H1 (cell line): ENCODE results near the gene RANBP17. TPM values are rescaled to one million over a fixed set of nuclear protein-coding genes. Genes with fewer than 3 reads are reported as not detected.

Source experiments
- CTCF ChIA-PET: fragments of 300-600 bp; sonication (Branson Sonifier 250); formaldehyde crosslinking; loops from one replicate; lab custom pipeline; 2021; ENCODE audit not compliant: partially characterized antibody; lab: Charles Lee
- POLR2A ChIA-PET: fragments of 300-600 bp; sonication (Branson Sonifier 250); formaldehyde crosslinking; loops from one replicate; lab custom pipeline; 2021; ENCODE audit warnings: inconsistent platforms; ENCODE audit not compliant: partially characterized antibody; lab: Charles Lee
- DNase-seq, 2 experiments: peaks; one replicate each; pipeline versions ENCODE4 v3.0.0 to v3.0.0-alpha.2; 2010 to 2022; ENCODE audit warnings: low spot score in 2 of 2, low read depth in 1 of 2, mixed read lengths in 1 of 2
- FAIRE-seq: peaks from 2 replicates; lab custom pipeline; 2011; peaks lifted over from hg19 to GRCh38; lab: Jason Lieb, UNC
- H2AFZ ChIP-seq: 2 replicates; pipeline ENCODE4 v1.8.1; 2012; ENCODE audit warnings: low read length, inconsistent platforms
- H2AK5ac ChIP-seq: 2 replicates; pipeline ENCODE4 v1.6.1; 2013; ENCODE audit warnings: low read depth, low read length
- H2BK120ac ChIP-seq: replicated peaks from 2 replicates; pipeline ENCODE3; 2013; ENCODE audit warnings: low read depth, low read length, inconsistent platforms
- H2BK12ac ChIP-seq: 2 replicates; pipeline ENCODE4 v1.6.1; 2013; ENCODE audit warnings: low read depth, low read length
- H2BK15ac ChIP-seq: 2 replicates; pipeline ENCODE4 v1.6.1; 2013; ENCODE audit warnings: low read length
- H2BK20ac ChIP-seq: 2 replicates; pipeline ENCODE4 v1.6.1; 2013; ENCODE audit warnings: low read length
- H2BK5ac ChIP-seq: 2 replicates; pipeline ENCODE4 v1.6.1; 2013; ENCODE audit warnings: low read depth, low read length
- H3K14ac ChIP-seq: 2 replicates; pipeline ENCODE4 v1.6.1; 2013; ENCODE audit warnings: inconsistent platforms; ENCODE audit not compliant: insufficient read length
- H3K18ac ChIP-seq: 2 replicates; pipeline ENCODE4 v1.6.1; 2013; ENCODE audit warnings: low read length; ENCODE audit errors: extremely low read depth
- H3K23ac ChIP-seq: 2 replicates; pipeline ENCODE4 v1.6.1; 2013; ENCODE audit warnings: inconsistent platforms; ENCODE audit not compliant: insufficient read length
- H3K23me2 ChIP-seq: 2 replicates; pipeline ENCODE4 v1.6.1; 2013; ENCODE audit warnings: low read depth, low read length
- H3K27ac ChIP-seq: 2 replicates; pipeline ENCODE4 v1.6.1; 2011; ENCODE audit warnings: low read depth, low read length, inconsistent platforms
- H3K27me3 ChIP-seq, 4 experiments: replicated peaks in 1 of 4; 1 replicate in 1 of 4; 2 replicates in 3 of 4; pipeline versions ENCODE4 v1.6.1 to v1.8.1; 2011 to 2013; ENCODE audit warnings: low read length in 3 of 4, mild to moderate bottlenecking in 3 of 4, inconsistent platforms in 2 of 4, mixed read lengths in 2 of 4, moderate library complexity in 1 of 4; ENCODE audit not compliant: control insufficient read depth in 3 of 4, insufficient read depth in 3 of 4; ENCODE audit errors: extremely low read depth in 1 of 4
- H3K36me3 ChIP-seq, 4 experiments: 2 replicates each; pipeline versions ENCODE4 v1.6.1 to v1.8.1; 2011 to 2013; ENCODE audit warnings: mild to moderate bottlenecking in 4 of 4, low read length in 3 of 4, moderate library complexity in 2 of 4, control low read depth in 1 of 4, inconsistent platforms in 1 of 4; ENCODE audit not compliant: insufficient read depth in 4 of 4, control insufficient read depth in 2 of 4
- H3K4ac ChIP-seq: replicated peaks from 2 replicates; pipeline ENCODE3; 2013; ENCODE audit warnings: low read length, low read depth, mixed read lengths, inconsistent platforms; ENCODE audit not compliant: insufficient read length
- H3K4me1 ChIP-seq, 4 experiments: replicated peaks in 1 of 4; 1 replicate in 1 of 4; 2 replicates in 3 of 4; pipeline versions ENCODE4 v1.6.1 to v1.8.1; 2011 to 2013; ENCODE audit warnings: low read length in 3 of 4, inconsistent platforms in 2 of 4, mixed read lengths in 1 of 4; ENCODE audit not compliant: insufficient read depth in 4 of 4, control insufficient read depth in 3 of 4
- H3K4me2 ChIP-seq, 2 experiments: 2 replicates each; pipeline versions ENCODE4 v1.6.1 to v1.8.1; 2011 to 2013; ENCODE audit warnings: low read depth in 2 of 2, low read length in 2 of 2, control low read depth in 1 of 2, inconsistent platforms in 1 of 2, mild to moderate bottlenecking in 1 of 2; ENCODE audit not compliant: insufficient read depth in 1 of 2
- H3K4me3 ChIP-seq, 4 experiments: fragments of 200-600, 300-600 bp in 1 of 4; sonication (generic), shearing (Covaris generic), sonication (Bioruptor Twin) in 1 of 4; 2 replicates each; pipeline versions ENCODE4 v1.5.1 to v1.8.1; 2011 to 2016; ENCODE audit warnings: low read length in 4 of 4, low read depth in 3 of 4, control low read depth in 2 of 4, inconsistent platforms in 2 of 4, mild to moderate bottlenecking in 2 of 4, mixed read lengths in 1 of 4, moderate library complexity in 1 of 4; ENCODE audit not compliant: insufficient read depth in 2 of 4; ENCODE audit errors: extremely low read depth in 1 of 4
- H3K56ac ChIP-seq: replicated peaks from 2 replicates; pipeline ENCODE3; 2013; ENCODE audit warnings: low read depth, mild to moderate bottlenecking, mixed read lengths, low read length, inconsistent platforms; ENCODE audit not compliant: insufficient read length
- H3K79me1 ChIP-seq: 2 replicates; pipeline ENCODE4 v1.6.1; 2013; ENCODE audit warnings: low read depth, low read length, control low read depth
- H3K79me2 ChIP-seq, 2 experiments: 2 replicates each; pipeline versions ENCODE4 v1.6.1 to v1.8.1; 2012 to 2013; ENCODE audit warnings: low read length in 2 of 2, mild to moderate bottlenecking in 2 of 2, inconsistent platforms in 1 of 2; ENCODE audit not compliant: insufficient read depth in 2 of 2, control insufficient read depth in 1 of 2
- H3K9ac ChIP-seq, 4 experiments: replicated peaks in 1 of 4; 1 replicate in 1 of 4; 2 replicates in 3 of 4; pipeline versions ENCODE4 v1.6.1 to v1.8.1; 2011 to 2013; ENCODE audit warnings: low read depth in 3 of 4, low read length in 3 of 4, control low read depth in 2 of 4, mild to moderate bottlenecking in 2 of 4, moderate library complexity in 2 of 4, inconsistent platforms in 1 of 4; ENCODE audit errors: extremely low read depth in 1 of 4
- H3K9me3 ChIP-seq, 2 experiments: 2 replicates each; pipeline versions ENCODE4 v1.6.1 to v1.8.1; 2012 to 2013; ENCODE audit warnings: mild to moderate bottlenecking in 2 of 2, moderate library complexity in 2 of 2, control low read depth in 1 of 2, inconsistent platforms in 1 of 2, low read depth in 1 of 2, low read length in 1 of 2, mixed read lengths in 1 of 2; ENCODE audit not compliant: insufficient read depth in 2 of 2
- H4K20me1 ChIP-seq, 2 experiments: replicated peaks in 1 of 2; 2 replicates each; pipeline versions ENCODE3 to v1.8.1; 2011 to 2013; ENCODE audit warnings: inconsistent platforms in 2 of 2, low read length in 2 of 2, mild to moderate bottlenecking in 1 of 2; ENCODE audit not compliant: insufficient read depth in 2 of 2, control insufficient read depth in 1 of 2
- H4K5ac ChIP-seq: 2 replicates; pipeline ENCODE4 v1.6.1; 2013; ENCODE audit warnings: low read length, low read depth, mixed read lengths, inconsistent platforms; ENCODE audit not compliant: insufficient read length
- H4K8ac ChIP-seq: 2 replicates; pipeline ENCODE4 v1.8.0; 2013; ENCODE audit warnings: mild to moderate bottlenecking, moderate library complexity, low read length, inconsistent platforms; ENCODE audit not compliant: insufficient read depth; ENCODE audit errors: extremely low read depth
- H4K91ac ChIP-seq: replicated peaks from 2 replicates; pipeline ENCODE3; 2013; ENCODE audit warnings: low read length, mixed read lengths, inconsistent platforms; ENCODE audit not compliant: insufficient read length
- ATF3 ChIP-seq: IDR thresholded peaks from 2 replicates; pipeline ENCODE4 v1.6.1; 2011; ENCODE audit warnings: low read depth, mild to moderate bottlenecking, low read length; ENCODE audit not compliant: insufficient read depth
- BCL11A ChIP-seq, 2 experiments: IDR thresholded peaks; one replicate each; pipeline ENCODE4 v1.6.1; 2011; ENCODE audit warnings: low read depth in 2 of 2, low read length in 2 of 2, mild to moderate bottlenecking in 2 of 2
- CBX5 ChIP-seq: fragments of 300-800, 300-1000 bp; sonication (generic); IDR thresholded peaks from 2 replicates; pipeline ENCODE4 v1.7.1; 2016; ENCODE audit warnings: antibody characterized with exemption, low read length, low read depth
- CTBP2 ChIP-seq: IDR thresholded peaks from 2 replicates; pipeline ENCODE4 v1.7.0; 2011; ENCODE audit warnings: borderline replicate concordance, mild to moderate bottlenecking, moderate library complexity, mixed read lengths, low read length; ENCODE audit not compliant: insufficient read depth, insufficient read length
- EZH2 ChIP-seq: fragments of 200-600 bp; sonication (generic); IDR thresholded peaks from 2 replicates; pipeline ENCODE4 v1.7.1; 2012; ENCODE audit warnings: low read depth, mild to moderate bottlenecking, moderate library complexity, low read length, inconsistent platforms; ENCODE audit not compliant: severe bottlenecking
- MAX ChIP-seq: IDR thresholded peaks from 2 replicates; pipeline ENCODE4 v1.6.1; 2012; ENCODE audit warnings: inconsistent platforms
- NANOG ChIP-seq: IDR thresholded peaks from 2 replicates; pipeline ENCODE4 v1.6.1; 2011; ENCODE audit warnings: low read length, low read depth, mild to moderate bottlenecking, inconsistent platforms; ENCODE audit not compliant: insufficient read depth, poor library complexity, severe bottlenecking
- RNF2 ChIP-seq: fragments of 200-900, 300-1000 bp; sonication (generic); IDR thresholded peaks from 2 replicates; pipeline ENCODE4 v1.7.1; 2016; ENCODE audit warnings: borderline replicate concordance, low read depth, mild to moderate bottlenecking, antibody characterized with exemption, low read length; ENCODE audit not compliant: poor library complexity, severe bottlenecking; ENCODE audit errors: missing control alignments
- SUZ12 ChIP-seq: fragments of 200-600 bp; sonication (generic); IDR thresholded peaks from 2 replicates; pipeline ENCODE4 v1.6.1; 2012; ENCODE audit warnings: mild to moderate bottlenecking, inconsistent platforms, low read length, moderate library complexity, mixed read lengths
- TCF12 ChIP-seq: IDR thresholded peaks from 2 replicates; pipeline ENCODE4 v1.6.1; 2011; ENCODE audit warnings: low read depth, mild to moderate bottlenecking, low read length
- USF2 ChIP-seq: IDR thresholded peaks from 2 replicates; pipeline ENCODE4 v1.6.1; 2011; ENCODE audit warnings: low read length, improper control_type of control experiment
- ZNF274 ChIP-seq: IDR thresholded peaks from 2 replicates; pipeline ENCODE4 v1.7.0; 2012; ENCODE audit warnings: low read length, borderline replicate concordance; ENCODE audit errors: extremely low read depth
- polyA plus RNA-seq, 7 experiments: library from polyadenylated mRNA; depleted of rRNA in 3 of 7; stranded (reverse) in 5 of 7; unstranded in 2 of 7; fragments of >200 nt in 5 of 7; fragments of 200-250 nt in 2 of 7; gene quantifications; 1 replicate in 5 of 7; 2 replicates in 1 of 7; 4 replicates in 1 of 7; pipeline versions ENCODE4 v1.2.1 to v1.2.3, GENCODE V29; 2011 to 2013; ENCODE audit warnings: missing spikeins in 2 of 7, mixed read lengths in 2 of 7
- total RNA-seq: library from RNA; stranded (reverse); fragmentation: NEBNext Ultra II Directional; extraction: Animal tissue kit (Norgen Biotek cat#: 25700); gene quantifications from 2 replicates; pipeline ENCODE4 v1.2.1, GENCODE V29; 2021

Gene RANBP17
- total and polyA plus RNA-seq, 2 of the 8 experiments (the other 6 are each of a cell fraction or from before 2014, with no cell fraction given), result 8.6 to 21.3 TPM

GRCh38 chr5:170993476-170993875 is 131.7 kb downstream of the RANBP17 start:
- no peak for TF ChIP-seq TCF12
- no peak for TF ChIP-seq CTBP2
- no peak for TF ChIP-seq NANOG
- TF ChIP-seq MAX, result no peak
- TF ChIP-seq RNF2, result no peak
- TF ChIP-seq ZNF274, result no peak
- TF ChIP-seq BCL11A (IDR thresholded peaks at IDR 0.05; ENCODE audit: low read depth in 2 of 2, low read length in 2 of 2), result no peak
- TF ChIP-seq CBX5, result no peak
- no peak for TF ChIP-seq EZH2
- TF ChIP-seq USF2, result no peak
- TF ChIP-seq ATF3, result no peak
- no peak for TF ChIP-seq SUZ12

More at GRCh38 chr5:170993476-170993875, 131.7 kb downstream of the RANBP17 start:
- Histone ChIP-seq H3K56ac (no peak overlapping the region), H3K23ac (no peak overlapping the region), H3K36me3 (no peaks in the 10 kb centered on the region), H3K9me3 (no peaks in the 10 kb centered on the region), H2BK5ac (no peak overlapping the region), H3K18ac (no peak overlapping the region), H2BK12ac (no peak overlapping the region), H3K14ac (no peak overlapping the region), H3K4ac (no peak overlapping the region), H3K79me2 (no peaks in the 10 kb centered on the region), H3K4me3 (no peak overlapping the region), H3K79me1 (no peaks in the 10 kb centered on the region), H2AFZ (no peak overlapping the region), H3K9ac (no peak overlapping the region), H3K23me2 (no peaks in the 10 kb centered on the region), H4K20me1 (no peaks in the 10 kb centered on the region), H3K4me2 (no peak overlapping the region), H2BK15ac (no peak overlapping the region), H4K91ac (no peak overlapping the region), H2BK20ac (no peak overlapping the region), H3K27ac (no peak overlapping the region), H3K4me1 (no peaks in the 10 kb centered on the region), H2AK5ac (no peak overlapping the region), H4K5ac (no peak overlapping the region), H2BK120ac (no peak overlapping the region), H4K8ac (no peak overlapping the region), H3K27me3 (no peaks in the 10 kb centered on the region)
- FAIRE-seq (no peak), DNase-seq (no peak)
- ChIA-PET POLR2A (no interaction called here), CTCF (no interaction called here)
